H1 (cell line): ENCODE results near the gene CHRNA1. TPM values are rescaled to one million over a fixed set of nuclear protein-coding genes. Genes with fewer than 3 reads are reported as not detected.

Experiments
- CTCF ChIA-PET: fragments of 300-600 bp; sonication (Branson Sonifier 250); formaldehyde crosslinking; loops from one replicate; lab custom pipeline; 2021; ENCODE audit not compliant: partially characterized antibody; lab: Charles Lee
- POLR2A ChIA-PET: fragments of 300-600 bp; sonication (Branson Sonifier 250); formaldehyde crosslinking; loops from one replicate; lab custom pipeline; 2021; ENCODE audit warnings: inconsistent platforms; ENCODE audit not compliant: partially characterized antibody; lab: Charles Lee
- DNase-seq, 2 experiments: peaks; one replicate each; pipeline versions ENCODE4 v3.0.0 to v3.0.0-alpha.2; 2010 to 2022; ENCODE audit warnings: low spot score in 2 of 2, low read depth in 1 of 2, mixed read lengths in 1 of 2
- FAIRE-seq: peaks from 2 replicates; lab custom pipeline; 2011; peaks lifted over from hg19 to GRCh38; lab: Jason Lieb, UNC
- H2AFZ ChIP-seq: 2 replicates; pipeline ENCODE4 v1.8.1; 2012; ENCODE audit warnings: low read length, inconsistent platforms
- H2AK5ac ChIP-seq: 2 replicates; pipeline ENCODE4 v1.6.1; 2013; ENCODE audit warnings: low read depth, low read length
- H2BK120ac ChIP-seq: replicated peaks from 2 replicates; pipeline ENCODE3; 2013; ENCODE audit warnings: low read depth, low read length, inconsistent platforms
- H2BK12ac ChIP-seq: 2 replicates; pipeline ENCODE4 v1.6.1; 2013; ENCODE audit warnings: low read depth, low read length
- H2BK15ac ChIP-seq: 2 replicates; pipeline ENCODE4 v1.6.1; 2013; ENCODE audit warnings: low read length
- H2BK20ac ChIP-seq: 2 replicates; pipeline ENCODE4 v1.6.1; 2013; ENCODE audit warnings: low read length
- H2BK5ac ChIP-seq: 2 replicates; pipeline ENCODE4 v1.6.1; 2013; ENCODE audit warnings: low read depth, low read length
- H3K14ac ChIP-seq: 2 replicates; pipeline ENCODE4 v1.6.1; 2013; ENCODE audit warnings: inconsistent platforms; ENCODE audit not compliant: insufficient read length
- H3K18ac ChIP-seq: 2 replicates; pipeline ENCODE4 v1.6.1; 2013; ENCODE audit warnings: low read length; ENCODE audit errors: extremely low read depth
- H3K23ac ChIP-seq: 2 replicates; pipeline ENCODE4 v1.6.1; 2013; ENCODE audit warnings: inconsistent platforms; ENCODE audit not compliant: insufficient read length
- H3K23me2 ChIP-seq: 2 replicates; pipeline ENCODE4 v1.6.1; 2013; ENCODE audit warnings: low read depth, low read length
- H3K27ac ChIP-seq: 2 replicates; pipeline ENCODE4 v1.6.1; 2011; ENCODE audit warnings: low read depth, low read length, inconsistent platforms
- H3K27me3 ChIP-seq, 4 experiments: replicated peaks in 1 of 4; 1 replicate in 1 of 4; 2 replicates in 3 of 4; pipeline versions ENCODE4 v1.6.1 to v1.8.1; 2011 to 2013; ENCODE audit warnings: low read length in 3 of 4, mild to moderate bottlenecking in 3 of 4, inconsistent platforms in 2 of 4, mixed read lengths in 2 of 4, moderate library complexity in 1 of 4; ENCODE audit not compliant: control insufficient read depth in 3 of 4, insufficient read depth in 3 of 4; ENCODE audit errors: extremely low read depth in 1 of 4
- H3K36me3 ChIP-seq, 4 experiments: 2 replicates each; pipeline versions ENCODE4 v1.6.1 to v1.8.1; 2011 to 2013; ENCODE audit warnings: mild to moderate bottlenecking in 4 of 4, low read length in 3 of 4, moderate library complexity in 2 of 4, control low read depth in 1 of 4, inconsistent platforms in 1 of 4; ENCODE audit not compliant: insufficient read depth in 4 of 4, control insufficient read depth in 2 of 4
- H3K4ac ChIP-seq: replicated peaks from 2 replicates; pipeline ENCODE3; 2013; ENCODE audit warnings: low read length, low read depth, mixed read lengths, inconsistent platforms; ENCODE audit not compliant: insufficient read length
- H3K4me1 ChIP-seq, 4 experiments: replicated peaks in 1 of 4; 1 replicate in 1 of 4; 2 replicates in 3 of 4; pipeline versions ENCODE4 v1.6.1 to v1.8.1; 2011 to 2013; ENCODE audit warnings: low read length in 3 of 4, inconsistent platforms in 2 of 4, mixed read lengths in 1 of 4; ENCODE audit not compliant: insufficient read depth in 4 of 4, control insufficient read depth in 3 of 4
- H3K4me2 ChIP-seq, 2 experiments: 2 replicates each; pipeline versions ENCODE4 v1.6.1 to v1.8.1; 2011 to 2013; ENCODE audit warnings: low read depth in 2 of 2, low read length in 2 of 2, control low read depth in 1 of 2, inconsistent platforms in 1 of 2, mild to moderate bottlenecking in 1 of 2; ENCODE audit not compliant: insufficient read depth in 1 of 2
- H3K4me3 ChIP-seq, 4 experiments: fragments of 200-600, 300-600 bp in 1 of 4; sonication (generic), shearing (Covaris generic), sonication (Bioruptor Twin) in 1 of 4; 2 replicates each; pipeline versions ENCODE4 v1.5.1 to v1.8.1; 2011 to 2016; ENCODE audit warnings: low read length in 4 of 4, low read depth in 3 of 4, control low read depth in 2 of 4, inconsistent platforms in 2 of 4, mild to moderate bottlenecking in 2 of 4, mixed read lengths in 1 of 4, moderate library complexity in 1 of 4; ENCODE audit not compliant: insufficient read depth in 2 of 4; ENCODE audit errors: extremely low read depth in 1 of 4
- H3K56ac ChIP-seq: replicated peaks from 2 replicates; pipeline ENCODE3; 2013; ENCODE audit warnings: low read depth, mild to moderate bottlenecking, mixed read lengths, low read length, inconsistent platforms; ENCODE audit not compliant: insufficient read length
- H3K79me1 ChIP-seq: 2 replicates; pipeline ENCODE4 v1.6.1; 2013; ENCODE audit warnings: low read depth, low read length, control low read depth
- H3K79me2 ChIP-seq, 2 experiments: 2 replicates each; pipeline versions ENCODE4 v1.6.1 to v1.8.1; 2012 to 2013; ENCODE audit warnings: low read length in 2 of 2, mild to moderate bottlenecking in 2 of 2, inconsistent platforms in 1 of 2; ENCODE audit not compliant: insufficient read depth in 2 of 2, control insufficient read depth in 1 of 2
- H3K9ac ChIP-seq, 4 experiments: replicated peaks in 1 of 4; 1 replicate in 1 of 4; 2 replicates in 3 of 4; pipeline versions ENCODE4 v1.6.1 to v1.8.1; 2011 to 2013; ENCODE audit warnings: low read depth in 3 of 4, low read length in 3 of 4, control low read depth in 2 of 4, mild to moderate bottlenecking in 2 of 4, moderate library complexity in 2 of 4, inconsistent platforms in 1 of 4; ENCODE audit errors: extremely low read depth in 1 of 4
- H3K9me3 ChIP-seq, 2 experiments: 2 replicates each; pipeline versions ENCODE4 v1.6.1 to v1.8.1; 2012 to 2013; ENCODE audit warnings: mild to moderate bottlenecking in 2 of 2, moderate library complexity in 2 of 2, control low read depth in 1 of 2, inconsistent platforms in 1 of 2, low read depth in 1 of 2, low read length in 1 of 2, mixed read lengths in 1 of 2; ENCODE audit not compliant: insufficient read depth in 2 of 2
- H4K20me1 ChIP-seq, 2 experiments: replicated peaks in 1 of 2; 2 replicates each; pipeline versions ENCODE3 to v1.8.1; 2011 to 2013; ENCODE audit warnings: inconsistent platforms in 2 of 2, low read length in 2 of 2, mild to moderate bottlenecking in 1 of 2; ENCODE audit not compliant: insufficient read depth in 2 of 2, control insufficient read depth in 1 of 2
- H4K5ac ChIP-seq: 2 replicates; pipeline ENCODE4 v1.6.1; 2013; ENCODE audit warnings: low read length, low read depth, mixed read lengths, inconsistent platforms; ENCODE audit not compliant: insufficient read length
- H4K8ac ChIP-seq: 2 replicates; pipeline ENCODE4 v1.8.0; 2013; ENCODE audit warnings: mild to moderate bottlenecking, moderate library complexity, low read length, inconsistent platforms; ENCODE audit not compliant: insufficient read depth; ENCODE audit errors: extremely low read depth
- H4K91ac ChIP-seq: replicated peaks from 2 replicates; pipeline ENCODE3; 2013; ENCODE audit warnings: low read length, mixed read lengths, inconsistent platforms; ENCODE audit not compliant: insufficient read length
- CTCF ChIP-seq, 3 experiments: IDR thresholded peaks; 1 replicate in 2 of 3; 2 replicates in 1 of 3; pipeline versions ENCODE4 v1.5.1 to v1.6.1; 2011; ENCODE audit warnings: low read length in 3 of 3, mild to moderate bottlenecking in 3 of 3, inconsistent platforms in 2 of 3, low read depth in 1 of 3, moderate library complexity in 1 of 3; ENCODE audit not compliant: insufficient read depth in 1 of 3; ENCODE audit errors: control extremely low read depth in 1 of 3
- TBP ChIP-seq: IDR thresholded peaks from 2 replicates; pipeline ENCODE4 v1.6.1; 2011; ENCODE audit warnings: low read depth, low read length, improper control_type of control experiment
- WGBS, 2 experiments: shearing (Covaris generic) in 1 of 2; methylation state at CpG; one replicate each; pipeline versions ENCODE4 v1.1.6 to v1.1.7; 2013 to 2015; ENCODE audit warnings: low lambda C conversion rate in 2 of 2, mixed read lengths in 2 of 2, inconsistent platforms in 1 of 2, low coverage in 1 of 2, missing lambda C conversion rate in 1 of 2; ENCODE audit not compliant: insufficient replicate concordance in 2 of 2, insufficient coverage in 1 of 2, insufficient read length in 1 of 2; ENCODE audit errors: extremely low coverage in 1 of 2, missing lambda C conversion rate in 1 of 2; 5-methylcytosine and 5-hydroxymethylcytosine counted together
- polyA plus RNA-seq, 7 experiments: library from polyadenylated mRNA; depleted of rRNA in 3 of 7; stranded (reverse) in 5 of 7; unstranded in 2 of 7; fragments of >200 nt in 5 of 7; fragments of 200-250 nt in 2 of 7; gene quantifications; 1 replicate in 5 of 7; 2 replicates in 1 of 7; 4 replicates in 1 of 7; pipeline versions ENCODE4 v1.2.1 to v1.2.3, GENCODE V29; 2011 to 2013; ENCODE audit warnings: missing spikeins in 2 of 7, mixed read lengths in 2 of 7
- total RNA-seq: library from RNA; stranded (reverse); fragmentation: NEBNext Ultra II Directional; extraction: Animal tissue kit (Norgen Biotek cat#: 25700); gene quantifications from 2 replicates; pipeline ENCODE4 v1.2.1, GENCODE V29; 2021

Gene CHRNA1
- total and polyA plus RNA-seq, 2 of the 8 experiments (the other 6 are each of a cell fraction or from before 2014, with no cell fraction given) = 0.11 to 0.15 TPM

GRCh38 chr2:174776675-174777074 lies 12.4 kb upstream of the CHRNA1 start:
- no peak overlapping the region; the same call in 1 of the 2 replicates for H3K18ac ChIP-seq
- H3K4me2 ChIP-seq = no peak overlapping the region
- H2AFZ ChIP-seq = peak overlapping the region; percentile 56; the same call in 1 of the 2 replicates
- no peaks in the 10 kb centered on the region for H3K36me3 ChIP-seq
- WGBS, 2 experiments = 80% methylated on average over 3 of the region's 3 CpGs; no CpG with 5 or more reads in 1 of the 2 experiments
- no peak overlapping the region; the same call in 1 of the 2 replicates for H2BK15ac ChIP-seq
- peak overlapping the region; percentile 50; the same call in 1 of the 2 replicates for H2BK5ac ChIP-seq
- H3K79me2 ChIP-seq = no peaks in the 10 kb centered on the region
- peak overlapping the region; percentile 69 for H2BK120ac ChIP-seq
- H3K4ac ChIP-seq = no peak overlapping the region
- H3K56ac ChIP-seq = no peak overlapping the region
- no peak overlapping the region for H3K27ac ChIP-seq
- no peaks in the 10 kb centered on the region for H3K27me3 ChIP-seq
- peak overlapping the region; percentile 86 for H2BK12ac ChIP-seq
- no peak overlapping the region for H3K14ac ChIP-seq
- DNase-seq (no peak), FAIRE-seq (no peak)
- no peak overlapping the region for H3K4me3 ChIP-seq
- H3K23me2 ChIP-seq = no peaks in the 10 kb centered on the region
- peaks cover 8 to 22% (median 9%) of the 10 kb centered on the region in 4 experiments for H3K4me1 ChIP-seq
- H4K20me1 ChIP-seq = no peaks in the 10 kb centered on the region
- no peaks in the 10 kb centered on the region for H3K9me3 ChIP-seq
- H4K8ac ChIP-seq = no peak overlapping the region
- ChIA-PET CTCF (interaction anchor here (0.6 to 12.2 kb wide), 27 partner anchors 8 to 239 kb away, joined by 3 to 249 read pairs (median 6); partner anchors contain the start of gene CHRNA1), POLR2A (interaction anchor here (1.3 to 5.4 kb wide), 2 partner anchors 12 to 20 kb away, joined by 3 to 50 read pairs; no protein-coding TSS in a partner anchor)
- peak overlapping the region; percentile 78 for H4K91ac ChIP-seq
- H3K79me1 ChIP-seq = no peaks in the 10 kb centered on the region
- no peak overlapping the region for H3K23ac ChIP-seq
- H2AK5ac ChIP-seq = no peak overlapping the region
- H4K5ac ChIP-seq = no peak overlapping the region
- peak overlapping the region; percentile 86 for H2BK20ac ChIP-seq
- no peak overlapping the region for H3K9ac ChIP-seq
- no peak for TF ChIP-seq TBP
- no peak for TF ChIP-seq CTCF (IDR thresholded peaks at IDR 0.05; ENCODE audit: control extremely low read depth in 1 of 3, insufficient read depth in 1 of 3, low read depth in 1 of 3, low read length in 3 of 3)
